A549 (cell line): ENCODE measurements around the gene METTL17. TPM values are rescaled to one million over a fixed set of nuclear protein-coding genes. Genes with fewer than 3 reads are reported as not detected.

Source experiments
- ATAC-seq, 2 experiments: fragments of 200-7000 bp in 1 of 2; fragments of >200 bp in 1 of 2; cut with Nextera tagmentation in 1 of 2; cut with Tn5 transposase in 1 of 2; 3 replicates each; pipeline versions ENCODE4 v1.8.0 to v1.9.1; 2018 to 2020; ENCODE audit warnings: mild to moderate bottlenecking in 1 of 2, moderate library complexity in 1 of 2
- CTCF ChIA-PET: fragments of 300-600 bp; sonication (Branson Sonifier 250); formaldehyde crosslinking; extraction: SDS; loops from one replicate; lab custom pipeline; 2021; ENCODE audit warnings: antibody characterized with exemption, inconsistent platforms; lab: Yijun Ruan, JAX
- POLR2A ChIA-PET: fragments of 350-600 bp; formaldehyde crosslinking; extraction: SDS; loops from one replicate; lab custom pipeline; 2021; ENCODE audit warnings: antibody characterized with exemption, inconsistent platforms; lab: Yijun Ruan, JAX
- DNase-seq, 2 experiments: peaks; one replicate each; pipeline versions ENCODE4 v3.0.0 to v3.0.0-alpha.2; 2011 to 2016; ENCODE audit warnings: low read depth in 1 of 2, low spot score in 1 of 2
- FAIRE-seq: peaks from 2 replicates; lab custom pipeline; 2011; peaks lifted over from hg19 to GRCh38; lab: Jason Lieb, UNC
- H3K27ac ChIP-seq, 2 experiments: fragments of >200 bp; sonication (Bioruptor Twin); formaldehyde crosslinking; 3 replicates each; pipeline ENCODE4 v1.5.1; 2016 to 2017
- H3K4me1 ChIP-seq: fragments of >200 bp; sonication (Bioruptor Twin); formaldehyde crosslinking; 3 replicates; pipeline ENCODE4 v1.6.1; 2016
- H3K4me2 ChIP-seq: fragments of >200 bp; sonication (Bioruptor Twin); formaldehyde crosslinking; 3 replicates; pipeline ENCODE4 v1.6.1; 2016
- H3K4me3 ChIP-seq: fragments of >200 bp; sonication (Bioruptor Twin); formaldehyde crosslinking; 3 replicates; pipeline ENCODE4 v1.5.1; 2016
- H3K9me3 ChIP-seq: fragments of >200 bp; sonication (Bioruptor Twin); formaldehyde crosslinking; 3 replicates; pipeline ENCODE4 v1.6.1; 2016
- BCL3 ChIP-seq: fragments of >200 bp; sonication (Bioruptor Twin); formaldehyde crosslinking; IDR thresholded peaks from 3 replicates; pipeline ENCODE4 v1.6.1; 2016
- CBX8 ChIP-seq: fragments of 200-600 bp; sonication (generic); IDR thresholded peaks from 2 replicates; pipeline ENCODE4 v1.6.1; 2016
- CHD2 ChIP-seq: fragments of 150-350 bp; IDR thresholded peaks from 2 replicates; pipeline ENCODE4 v1.6.1; 2014; ENCODE audit warnings: low read length; ENCODE audit not compliant: partially characterized antibody
- CTCF ChIP-seq: fragments of >200 bp; sonication (Bioruptor Twin); formaldehyde crosslinking; IDR thresholded peaks from 3 replicates; pipeline ENCODE4 v1.5.1; 2016
- E2F6 ChIP-seq: IDR thresholded peaks from 2 replicates; pipeline ENCODE4 v1.6.1; 2012; ENCODE audit warnings: low read depth, borderline replicate concordance
- EP300 ChIP-seq, 2 experiments: fragments of >200 bp; sonication (Bioruptor Twin); formaldehyde crosslinking; IDR thresholded peaks; 2 replicates in 1 of 2; 3 replicates in 1 of 2; pipeline ENCODE4 v1.6.1; 2016 to 2017
- ESRRA ChIP-seq: fragments of 150-350 bp; IDR thresholded peaks from 2 replicates; pipeline ENCODE4 v1.6.1; 2014; ENCODE audit warnings: mild to moderate bottlenecking, low read length, borderline replicate concordance
- FOSB ChIP-seq: fragments of 250-450 bp; sonication (Bioruptor Pico); IDR thresholded peaks from 2 replicates; pipeline ENCODE4 v1.5.0; 2020; ENCODE audit warnings: mild to moderate bottlenecking, moderate library complexity
- FOXS1 ChIP-seq: fragments of 250-450 bp; sonication (Bioruptor Pico); IDR thresholded peaks from 2 replicates; pipeline ENCODE4 v1.5.0; 2020; ENCODE audit warnings: mild to moderate bottlenecking, moderate library complexity
- GATA3 ChIP-seq: IDR thresholded peaks from 2 replicates; pipeline ENCODE4 v1.6.1; 2012; ENCODE audit warnings: borderline replicate concordance
- HES2 ChIP-seq: fragments of >200 bp; sonication (Bioruptor Twin); formaldehyde crosslinking; IDR thresholded peaks from 2 replicates; pipeline ENCODE4 v1.6.1; 2016
- HOXA7 ChIP-seq: fragments of 250-450 bp; sonication (Bioruptor Pico); IDR thresholded peaks from 2 replicates; pipeline ENCODE4 v1.5.0; 2020; ENCODE audit warnings: mild to moderate bottlenecking, moderate library complexity
- HOXB5 ChIP-seq: fragments of 250-450 bp; sonication (Bioruptor Pico); IDR thresholded peaks from 2 replicates; pipeline ENCODE4 v1.5.0; 2020; ENCODE audit warnings: mild to moderate bottlenecking, moderate library complexity
- JUN ChIP-seq, 2 experiments: fragments of >200 bp; sonication (Bioruptor Twin); formaldehyde crosslinking; IDR thresholded peaks; 2 replicates in 1 of 2; 3 replicates in 1 of 2; pipeline ENCODE4 v1.6.1; 2016 to 2017
- MAFK ChIP-seq: fragments of 450-650 bp; IDR thresholded peaks from 2 replicates; pipeline ENCODE4 v1.6.1; 2014; ENCODE audit not compliant: partially characterized antibody
- MAZ ChIP-seq: fragments of 150-350 bp; IDR thresholded peaks from 2 replicates; pipeline ENCODE4 v1.6.1; 2014; ENCODE audit warnings: antibody characterized with exemption, low read depth, low read length, borderline replicate concordance
- MYC ChIP-seq: IDR thresholded peaks from 2 replicates; pipeline ENCODE4 v1.6.1; 2012; ENCODE audit warnings: mild to moderate bottlenecking, inconsistent platforms, low read length, improper control_type of control experiment, borderline replicate concordance
- NPAS2 ChIP-seq: fragments of 250-450 bp; sonication (Bioruptor Pico); IDR thresholded peaks from 2 replicates; pipeline ENCODE4 v1.8.0; 2022; ENCODE audit warnings: mild to moderate bottlenecking, moderate library complexity, borderline replicate concordance
- NR3C1 ChIP-seq: fragments of >200 bp; sonication (Bioruptor Twin); formaldehyde crosslinking; IDR thresholded peaks from 3 replicates; pipeline ENCODE4 v1.6.1; 2017
- POLR2A ChIP-seq: IDR thresholded peaks from 2 replicates; pipeline ENCODE4 v1.6.1; 2012; ENCODE audit warnings: mild to moderate bottlenecking, low read length
- RAD21 ChIP-seq, 2 experiments: fragments of >200 bp in 1 of 2; sonication (Bioruptor Twin) in 1 of 2; formaldehyde crosslinking in 1 of 2; IDR thresholded peaks in 1 of 2; conservative IDR thresholded peaks in 1 of 2; 2 replicates in 1 of 2; 3 replicates in 1 of 2; pipeline ENCODE4 v1.6.1; 2012 to 2018; ENCODE audit warnings: inconsistent platforms in 1 of 2
- RNF2 ChIP-seq: fragments of 200-600 bp; sonication (generic); IDR thresholded peaks from 2 replicates; pipeline ENCODE4 v1.6.1; 2016; ENCODE audit warnings: low read depth, mild to moderate bottlenecking, antibody characterized with exemption, moderate library complexity, borderline replicate concordance
- SMC3 ChIP-seq: fragments of >200 bp; sonication (Bioruptor Twin); formaldehyde crosslinking; IDR thresholded peaks from 3 replicates; pipeline ENCODE4 v1.6.1; 2018; ENCODE audit warnings: inconsistent platforms
- SREBF2 ChIP-seq: fragments of 450-650 bp; IDR thresholded peaks from 2 replicates; pipeline ENCODE4 v1.6.1; 2014; ENCODE audit warnings: mild to moderate bottlenecking, moderate library complexity
- TFCP2L1 ChIP-seq: fragments of 250-450 bp; sonication (Bioruptor Pico); IDR thresholded peaks from 2 replicates; pipeline ENCODE4 v1.5.0; 2021; ENCODE audit warnings: mild to moderate bottlenecking
- TP53 ChIP-seq: fragments of 250-450 bp; sonication (Bioruptor Pico); IDR thresholded peaks from 2 replicates; pipeline ENCODE4 v1.5.0; 2021; ENCODE audit warnings: mild to moderate bottlenecking, moderate library complexity
- USF2 ChIP-seq: fragments of 450-650 bp; IDR thresholded peaks from 2 replicates; pipeline ENCODE4 v1.6.1; 2014; ENCODE audit warnings: antibody characterized with exemption
- ZFP36 ChIP-seq: fragments of 450-650 bp; IDR thresholded peaks from 2 replicates; pipeline ENCODE4 v1.6.1; 2014; ENCODE audit warnings: borderline replicate concordance; ENCODE audit not compliant: partially characterized antibody
- ZNF302 ChIP-seq: fragments of 250-450 bp; sonication (Bioruptor Pico); IDR thresholded peaks from 2 replicates; pipeline ENCODE4 v1.9.0; 2021; ENCODE audit warnings: inconsistent platforms, mild to moderate bottlenecking, moderate library complexity
- ZSCAN20 ChIP-seq: fragments of 250-450 bp; sonication (Bioruptor Pico); IDR thresholded peaks from 2 replicates; pipeline ENCODE4 v1.8.0; 2022; ENCODE audit warnings: mild to moderate bottlenecking, moderate library complexity
- WGBS: methylation state at CpG from one replicate; pipeline ENCODE4 v1.1.6; 2017; ENCODE audit errors: missing lambda C conversion rate; 5-methylcytosine and 5-hydroxymethylcytosine counted together
- polyA plus RNA-seq, 4 experiments: library from polyadenylated mRNA; depleted of rRNA in 3 of 4; stranded (reverse); fragments of >200 nt; fragmentation: RNase III in 1 of 4; extraction: RNeasy Plus Mini Kit Qiagen cat#74134 plus additional on column Dnase treatment in 1 of 4; gene quantifications; 2 replicates in 3 of 4; 3 replicates in 1 of 4; pipeline ENCODE4 v1.2.3, GENCODE V29; 2011 to 2017

METTL17 gene
- polyA plus RNA-seq, 2 of the 4 experiments (the other 2 are of a cell fraction), result 81.4 to 116 TPM

- DNase-seq (no peak), ATAC-seq (peak in 1 of 2 experiments; percentile 59; a peak in 2 of 6 replicates), FAIRE-seq (no peak)
- Histone ChIP-seq H3K4me2 (peak overlapping the region; percentile 79), H3K9me3 (no peaks in the 10 kb centered on the region)
- CTCF ChIA-PET, result interaction anchor here (0.6 to 7.2 kb wide), 62 partner anchors 11 to 645 kb away, joined by 3 to 186 read pairs (median 6); partner anchors contain the start of genes METTL17, SLC39A2 and TMEM253
- TF ChIP-seq ZNF302 (CRISPR knock-in tag) (no peak), TP53 (CRISPR knock-in tag) (no peak), SMC3 (no peak), BCL3 (no peak), ZFP36 (no peak), USF2 (no peak), RAD21 (conservative IDR thresholded peaks at IDR 0.05 in 1 of 2, IDR thresholded peaks at IDR 0.05 in 1 of 2) (no peak), NPAS2 (no peak), MAZ (no peak), RNF2 (no peak), CBX8 (no peak), FOSB (CRISPR knock-in tag) (no peak), SREBF2 (no peak), JUN (IDR thresholded peaks at IDR 0.05) (no peak; a peak in 1 of 5 replicates)
- TF ChIP-seq, all 56 proteins: peak for 0
- Histone ChIP-seq H3K4me1 (peaks cover 21% of the 10 kb centered on the region), H3K4me3 (peak overlapping the region; percentile 67; the same call in 2 of the 3 replicates), H3K27ac (peak overlapping the region; percentile 89 to 90)
- POLR2A ChIA-PET, result interaction anchor here (1.0 to 1.5 kb wide), 4 partner anchors 9 to 123 kb away, joined by 5 to 11 read pairs (median 8); no protein-coding TSS in a partner anchor
- WGBS, result 37% methylated on average over 6 of the region's 8 CpGs
These were observed 18.1 kb upstream of the METTL17 start for GRCh38 chr14:20971705-20972021.

- ChIA-PET POLR2A (no interaction called here), CTCF (interaction anchor here (0.6 to 7.2 kb wide), 13 partner anchors 12 to 283 kb away, joined by 3 to 186 read pairs (median 9); partner anchors contain the start of gene METTL17)
- Histone ChIP-seq H3K27ac (peak overlapping the region in 1 of 2 experiments; percentile 24; a peak in 2 of 6 replicates), H3K4me1 (peaks cover 27% of the 10 kb centered on the region), H3K4me3 (no peak overlapping the region), H3K4me2 (no peak overlapping the region), H3K9me3 (no peaks in the 10 kb centered on the region)
- 96% methylated on average over 3 of the region's 3 CpGs for WGBS
- no peak for ATAC-seq
- no peak for DNase-seq
- no peak for TF ChIP-seq HOXA7 (CRISPR knock-in tag)
- TF ChIP-seq HES2, result no peak
- no peak for TF ChIP-seq ZFP36
- TF ChIP-seq E2F6, result no peak
- no peak for TF ChIP-seq MAZ
- TF ChIP-seq HOXB5 (CRISPR knock-in tag), result no peak
- no peak for TF ChIP-seq RAD21 (conservative IDR thresholded peaks at IDR 0.05 in 1 of 2, IDR thresholded peaks at IDR 0.05 in 1 of 2)
- TF ChIP-seq MAFK, result no peak
- TF ChIP-seq TFCP2L1 (CRISPR knock-in tag), result no peak
- TF ChIP-seq NPAS2, result no peak
- no peak for FAIRE-seq
These were observed 16.3 kb upstream of the METTL17 start for GRCh38 chr14:20973501-20973900.

- ATAC-seq (no peak), DNase-seq (no peak), FAIRE-seq (no peak)
- H3K4me1 ChIP-seq, result peaks cover 24% of the 10 kb centered on the region
- no peak overlapping the region for H3K4me3 ChIP-seq
- WGBS, result 83% methylated on average over 1 of the region's 1 CpG
- ChIA-PET CTCF (interaction anchor here (0.9 to 7.2 kb wide), 4 partner anchors 64 to 127 kb away, joined by 3 to 67 read pairs (median 4); no protein-coding TSS in a partner anchor), POLR2A (no interaction called here)
- no peaks in the 10 kb centered on the region for H3K9me3 ChIP-seq
- no peak overlapping the region for H3K4me2 ChIP-seq
- no peak overlapping the region; a peak in 1 of 6 replicates for H3K27ac ChIP-seq
- TF ChIP-seq GATA3 (no peak), TP53 (CRISPR knock-in tag) (no peak), CTCF (no peak), HOXB5 (CRISPR knock-in tag) (no peak), SMC3 (no peak), ESRRA (no peak), POLR2A (no peak), ZSCAN20 (no peak), CHD2 (no peak), EP300 (IDR thresholded peaks at IDR 0.05) (no peak), RAD21 (conservative IDR thresholded peaks at IDR 0.05 in 1 of 2, IDR thresholded peaks at IDR 0.05 in 1 of 2) (no peak), FOXS1 (no peak), MYC (no peak), FOSB (CRISPR knock-in tag) (no peak), NR3C1 (no peak)
These were observed 13.5 kb upstream of the METTL17 start for GRCh38 chr14:20976291-20976690.
